Gastroesophageal sphincter (tissue), 4 donors: ENCODE results near the gene STN1. TPM values are rescaled to one million over a fixed set of nuclear protein-coding genes. Genes with fewer than 3 reads are reported as not detected.

Source experiments
- ATAC-seq: fragments of 150-250 bp; one replicate; pipeline ENCODE4 v1.9.1; 2016; ENCODE audit warnings: mild to moderate bottlenecking, moderate library complexity
- H3K27ac ChIP-seq, 4 donors: fragments of 200-600 bp; sonication (generic) in 3 of 4; 1 replicate in 3 of 4; 2 replicates in 1 of 4; pipeline ENCODE4 v1.5.1; 2016 to 2019
- H3K27me3 ChIP-seq: fragments of 200-600 bp; sonication (generic); one replicate; pipeline ENCODE4 v1.5.1; 2019
- H3K36me3 ChIP-seq, 2 donors: fragments of 200-600 bp; sonication (generic); one replicate each; pipeline ENCODE4 v1.5.1; 2019; ENCODE audit warnings: control low read depth in 1 of 2
- H3K4me1 ChIP-seq, 3 donors: fragments of 200-600 bp; sonication (generic); 1 replicate in 2 of 3; 2 replicates in 1 of 3; pipeline ENCODE4 v1.5.1; 2016 to 2019; ENCODE audit warnings: control low read depth in 2 of 3
- H3K4me3 ChIP-seq, 2 donors: fragments of 200-600 bp; sonication (generic); one replicate each; pipeline ENCODE4 v1.5.1; 2019; ENCODE audit warnings: mild to moderate bottlenecking in 1 of 2, moderate library complexity in 1 of 2
- H3K9me3 ChIP-seq, 3 donors: fragments of 200-600 bp; sonication (generic); one replicate each; pipeline ENCODE4 v1.5.1; 2017 to 2019; ENCODE audit warnings: control low read depth in 2 of 3
- CTCF ChIP-seq, 4 experiments: fragments of 200-600 bp in 2 of 4; fragments of 450-650 bp in 2 of 4; sonication (generic) in 1 of 4; IDR thresholded peaks; one replicate each; pipeline ENCODE4 v1.5.1; 2017 to 2019; ENCODE audit warnings: antibody characterized with exemption in 4 of 4, mild to moderate bottlenecking in 2 of 4, moderate library complexity in 2 of 4
- EP300 ChIP-seq: sonication (generic); formaldehyde crosslinking; IDR thresholded peaks from one replicate; pipeline ENCODE4 v1.6.1; 2017; ENCODE audit warnings: antibody characterized with exemption, mild to moderate bottlenecking
- POLR2A ChIP-seq, 2 donors: fragments of 450-650 bp; IDR thresholded peaks; one replicate each; pipeline ENCODE4 v1.6.1; 2017; ENCODE audit warnings: antibody characterized with exemption in 2 of 2, mild to moderate bottlenecking in 2 of 2, moderate library complexity in 1 of 2
- POLR2AphosphoS5 ChIP-seq: sonication (generic); formaldehyde crosslinking; IDR thresholded peaks from one replicate; pipeline ENCODE4 v1.6.1; 2017; ENCODE audit warnings: antibody characterized with exemption
- WGBS, 2 donors: methylation state at CpG; one replicate each; pipeline ENCODE4 v1.1.5; 2018; ENCODE audit warnings: low coverage in 1 of 2; 5-methylcytosine and 5-hydroxymethylcytosine counted together
- total RNA-seq, 4 donors: library from RNA; depleted of rRNA; stranded (reverse); fragments of >200 nt; gene quantifications; one replicate each; pipeline ENCODE4 v1.1.0, GENCODE V29; 2016

STN1 gene
- total RNA-seq, 4 donors from 2014 or later: 17.1 to 31.6 (median 29.6) TPM

GRCh38 chr10:103884681-103885139, 33.3 kb downstream of the STN1 start:
- H3K4me1 ChIP-seq: peaks cover 10 to 37% (median 21%) of the 10 kb centered on the region in 3 donors
- no peaks in the 10 kb centered on the region for H3K9me3 ChIP-seq
- no peaks in the 10 kb centered on the region for H3K27me3 ChIP-seq
- WGBS, 2 donors: 40 to 53% methylated on average over 1 to 2 of the region's 3 CpGs
- peak; percentile 63 to 80 (median 74) for TF ChIP-seq CTCF (IDR thresholded peaks at IDR 0.05)
- no peak for TF ChIP-seq EP300
- H3K4me3 ChIP-seq: no peak overlapping the region
- H3K36me3 ChIP-seq: peaks cover 0 to 47% of the 10 kb centered on the region in 2 donors
- peak; percentile 44 for ATAC-seq
- H3K27ac ChIP-seq: peak overlapping the region in 3 of 4 donors; percentile 13 to 77 (median 30)

- H3K36me3 ChIP-seq: peaks cover 0 to 64% of the 10 kb centered on the region in 2 donors
- peak overlapping the region in 2 of 4 donors; percentile 57 to 70 for H3K27ac ChIP-seq
- H3K4me3 ChIP-seq: no peak overlapping the region
- H3K27me3 ChIP-seq: no peaks in the 10 kb centered on the region
- H3K9me3 ChIP-seq: no peaks in the 10 kb centered on the region
- TF ChIP-seq POLR2A (IDR thresholded peaks at IDR 0.05) (no peak), POLR2AphosphoS5 (no peak), CTCF (IDR thresholded peaks at IDR 0.05) (no peak), EP300 (no peak)
- H3K4me1 ChIP-seq: peaks cover 0 to 27% (median 5%) of the 10 kb centered on the region in 3 donors
- ATAC-seq: no peak
- WGBS, 2 donors: 100% methylated on average over 3 of the region's 8 CpGs; no CpG with 5 or more reads in 1 of the 2 donors
These were observed 35.5 kb downstream of the STN1 start for GRCh38 chr10:103882285-103883007.

- no peak for ATAC-seq
- peak overlapping the region in 3 of 4 donors; percentile 24 to 70 (median 57) for H3K27ac ChIP-seq
These were observed 36.3 kb downstream of the STN1 start for GRCh38 chr10:103881416-103882284.

GRCh38 chr10:103879831-103880230, 38.2 kb downstream of the STN1 start:
- Histone ChIP-seq H3K4me1 (peaks cover 0 to 26% (median 0%) of the 10 kb centered on the region in 3 donors), H3K9me3 (no peaks in the 10 kb centered on the region), H3K27me3 (no peaks in the 10 kb centered on the region), H3K36me3 (peaks cover 0 to 69% of the 10 kb centered on the region in 2 donors), H3K27ac (no peak overlapping the region), H3K4me3 (no peak overlapping the region)
- no peak for ATAC-seq
- 83 to 98% methylated on average over 2 to 5 of the region's 7 CpGs for WGBS, 2 donors
- TF ChIP-seq EP300 (no peak), POLR2A (IDR thresholded peaks at IDR 0.05) (no peak), CTCF (IDR thresholded peaks at IDR 0.05) (no peak), POLR2AphosphoS5 (no peak)

More at GRCh38 chr10:103881416-103882284, 36.3 kb downstream of the STN1 start:
- Histone ChIP-seq H3K36me3 (peaks cover 0 to 64% of the 10 kb centered on the region in 2 donors), H3K4me1 (peaks cover 0 to 26% (median 4%) of the 10 kb centered on the region in 3 donors), H3K4me3 (no peak overlapping the region), H3K27me3 (no peaks in the 10 kb centered on the region), H3K9me3 (no peaks in the 10 kb centered on the region)
- 50 to 65% methylated on average over 12 to 15 of the region's 15 CpGs for WGBS, 2 donors
- no peak for TF ChIP-seq CTCF (IDR thresholded peaks at IDR 0.05)
- TF ChIP-seq EP300: no peak
- TF ChIP-seq POLR2AphosphoS5: no peak
- TF ChIP-seq POLR2A (IDR thresholded peaks at IDR 0.05): no peak
